RWPE2 (cell line): ENCODE measurements around the gene MTR.

Experiments
- ATAC-seq: fragments of 200-7000 bp; cut with Tn5 transposase; 3 replicates; pipeline ENCODE4 v1.9.1; 2021; ENCODE audit warnings: low read depth
- DNase-seq: peaks from one replicate; pipeline ENCODE4 v3.0.0-alpha.2; 2020; ENCODE audit warnings: low spot score
- H3K27ac ChIP-seq: fragments of 450-650 bp; 2 replicates; pipeline ENCODE4 v1.5.1; 2017; ENCODE audit warnings: mild to moderate bottlenecking; ENCODE audit not compliant: poor library complexity, severe bottlenecking
- H3K27me3 ChIP-seq: fragments of 250-450 bp; sonication (Bioruptor Pico); 2 replicates; pipeline ENCODE4 v1.5.1; 2021; ENCODE audit warnings: mild to moderate bottlenecking, moderate library complexity; ENCODE audit not compliant: insufficient read depth, poor library complexity, severe bottlenecking
- H3K36me3 ChIP-seq: fragments of 250-450 bp; sonication (Bioruptor Pico); 2 replicates; pipeline ENCODE4 v1.5.1; 2020; ENCODE audit warnings: low read depth, mild to moderate bottlenecking, moderate library complexity
- H3K4me1 ChIP-seq: fragments of 250-450 bp; sonication (Bioruptor Pico); 2 replicates; pipeline ENCODE4 v1.5.1; 2021; ENCODE audit warnings: mild to moderate bottlenecking, moderate library complexity; ENCODE audit not compliant: insufficient read depth, poor library complexity, severe bottlenecking
- H3K4me3 ChIP-seq: fragments of 250-450 bp; sonication (Bioruptor Pico); 2 replicates; pipeline ENCODE4 v1.5.1; 2021; ENCODE audit warnings: mild to moderate bottlenecking, moderate library complexity; ENCODE audit not compliant: severe bottlenecking
- H3K9me3 ChIP-seq: fragments of 250-450 bp; sonication (Bioruptor Pico); 2 replicates; pipeline ENCODE4 v1.5.1; 2021; ENCODE audit warnings: mild to moderate bottlenecking, moderate library complexity; ENCODE audit not compliant: severe bottlenecking
- CTCF ChIP-seq: fragments of 450-650 bp; IDR thresholded peaks from one replicate; pipeline ENCODE4 v1.5.1; 2017; ENCODE audit warnings: mild to moderate bottlenecking, moderate library complexity; ENCODE audit not compliant: poor library complexity, severe bottlenecking

MTR gene

GRCh38 chr1:236800623-236801022, 5.5 kb downstream of the MTR start:
- peaks cover 3% of the 10 kb centered on the region; the same call in 1 of the 2 replicates for H3K36me3 ChIP-seq

GRCh38 chr1:236802264-236802663, 7.2 kb downstream of the MTR start:
- H3K4me1 ChIP-seq, result peaks cover 7% of the 10 kb centered on the region
- no peak overlapping the region for H3K4me3 ChIP-seq
- TF ChIP-seq CTCF, result no peak
- DNase-seq, result no peak
- no peak for ATAC-seq
- H3K9me3 ChIP-seq, result no peaks in the 10 kb centered on the region
- no peaks in the 10 kb centered on the region for H3K27me3 ChIP-seq
- H3K27ac ChIP-seq, result no peak overlapping the region
- H3K36me3 ChIP-seq, result peaks cover 10% of the 10 kb centered on the region

More at GRCh38 chr1:236800623-236801022, 5.5 kb downstream of the MTR start:
- Histone ChIP-seq H3K27me3 (no peaks in the 10 kb centered on the region), H3K9me3 (no peaks in the 10 kb centered on the region), H3K4me3 (no peak overlapping the region), H3K4me1 (peaks cover 14% of the 10 kb centered on the region), H3K27ac (no peak overlapping the region)
- TF ChIP-seq CTCF, result no peak
- ATAC-seq, result no peak
- DNase-seq, result no peak

GRCh38 chr1:236806634-236807033, 11.5 kb downstream of the MTR start:
- Histone ChIP-seq H3K36me3 (peaks cover 42% of the 10 kb centered on the region), H3K4me3 (no peak overlapping the region), H3K9me3 (no peaks in the 10 kb centered on the region), H3K27ac (no peak overlapping the region), H3K27me3 (no peaks in the 10 kb centered on the region), H3K4me1 (no peaks in the 10 kb centered on the region)
- TF ChIP-seq CTCF, result no peak
- ATAC-seq (no peak), DNase-seq (no peak)

GRCh38 chr1:236808005-236808404, 12.9 kb downstream of the MTR start:
- no peak overlapping the region for H3K27ac ChIP-seq

More at GRCh38 chr1:236808005-236808404, 12.9 kb downstream of the MTR start:
- DNase-seq (no peak), ATAC-seq (no peak)
- TF ChIP-seq CTCF, result no peak
- Histone ChIP-seq H3K27me3 (no peaks in the 10 kb centered on the region), H3K4me3 (no peak overlapping the region), H3K36me3 (peaks cover 50% of the 10 kb centered on the region), H3K4me1 (no peaks in the 10 kb centered on the region), H3K9me3 (no peaks in the 10 kb centered on the region)
